MM.1S (cell line): ENCODE data around the gene GAS5.

Experiments
- DNase-seq: peaks from one replicate; pipeline ENCODE4 v3.0.0-alpha.2; 2015
- H2AFZ ChIP-seq: fragments of 300-600 bp; sonication (generic); 2 replicates; pipeline ENCODE4 v1.6.0; 2016; ENCODE audit warnings: antibody characterized with exemption, low read length
- H3F3A ChIP-seq: fragments of 300-600 bp; sonication (generic); 2 replicates; pipeline ENCODE4 v1.6.1; 2016; ENCODE audit warnings: mild to moderate bottlenecking, antibody characterized with exemption, low read length, moderate library complexity, mixed read lengths; ENCODE audit not compliant: insufficient read depth
- H3K27ac ChIP-seq: fragments of 300-600 bp; sonication (generic); 2 replicates; pipeline ENCODE4 v1.5.1; 2016; ENCODE audit warnings: mild to moderate bottlenecking, low read length
- H3K27me3 ChIP-seq: fragments of 300-600 bp; sonication (generic); replicated peaks from 2 replicates; pipeline ENCODE4 v1.6.0; 2016; ENCODE audit warnings: low read length; ENCODE audit not compliant: insufficient read depth
- H3K36me3 ChIP-seq: fragments of 300-600 bp; sonication (generic); replicated peaks from 2 replicates; pipeline ENCODE4 v1.6.1; 2016; ENCODE audit warnings: mild to moderate bottlenecking, low read length, mixed read lengths; ENCODE audit not compliant: insufficient read depth
- H3K4me1 ChIP-seq: fragments of 300-600 bp; sonication (generic); 2 replicates; pipeline ENCODE4 v1.6.1; 2016; ENCODE audit warnings: low read length, mixed read lengths
- H3K4me2 ChIP-seq: fragments of 300-600 bp; sonication (generic); 2 replicates; pipeline ENCODE4 v1.6.0; 2016; ENCODE audit warnings: low read depth, low read length
- H3K4me3 ChIP-seq: fragments of 300-600 bp; sonication (generic); 2 replicates; pipeline ENCODE4 v1.5.1; 2016; ENCODE audit warnings: low read length, mixed read lengths
- H3K79me2 ChIP-seq: fragments of 300-600 bp; sonication (generic); 2 replicates; pipeline ENCODE4 v1.6.1; 2016; ENCODE audit warnings: mixed run types, low read length, mixed read lengths
- H3K9ac ChIP-seq: fragments of 300-600 bp; sonication (generic); 2 replicates; pipeline ENCODE4 v1.6.1; 2016; ENCODE audit warnings: low read length, mixed read lengths
- H3K9me2 ChIP-seq: fragments of 300-600 bp; sonication (generic); replicated peaks from 2 replicates; pipeline ENCODE4 v1.6.1; 2016; ENCODE audit warnings: mild to moderate bottlenecking, low read length, mixed read lengths; ENCODE audit not compliant: insufficient read depth
- H3K9me3 ChIP-seq: fragments of 300-600 bp; sonication (generic); replicated peaks from 2 replicates; pipeline ENCODE4 v1.6.1; 2016; ENCODE audit warnings: mild to moderate bottlenecking, low read length, mixed read lengths; ENCODE audit not compliant: insufficient read depth
- H4K20me1 ChIP-seq: fragments of 300-600 bp; sonication (generic); 2 replicates; pipeline ENCODE4 v1.6.1; 2016; ENCODE audit warnings: mild to moderate bottlenecking, low read length, moderate library complexity, mixed read lengths; ENCODE audit not compliant: insufficient read depth
- EZH2 ChIP-seq: fragments of 300-600 bp; sonication (generic); optimal IDR thresholded peaks from 2 replicates; pipeline ENCODE3; 2017; ENCODE audit warnings: low read depth, mild to moderate bottlenecking, antibody characterized with exemption, low read length, mixed read lengths
- EZH2phosphoT487 ChIP-seq: fragments of 300-600 bp; sonication (generic); IDR thresholded peaks from 2 replicates; pipeline ENCODE4 v1.6.1; 2018; ENCODE audit warnings: antibody characterized with exemption, low read length
- TF ChIP-seq, protein P1 (sequence below): fragments of 300-600 bp; sonication (generic); IDR thresholded peaks from 2 replicates; pipeline ENCODE4 v1.5.1; 2016; ENCODE audit warnings: antibody characterized with exemption, low read length, mixed read lengths

Gene GAS5

GRCh38 chr1:173818459-173818858 is 49.3 kb downstream of the GAS5 start:
- TF ChIP-seq, protein P1, sequence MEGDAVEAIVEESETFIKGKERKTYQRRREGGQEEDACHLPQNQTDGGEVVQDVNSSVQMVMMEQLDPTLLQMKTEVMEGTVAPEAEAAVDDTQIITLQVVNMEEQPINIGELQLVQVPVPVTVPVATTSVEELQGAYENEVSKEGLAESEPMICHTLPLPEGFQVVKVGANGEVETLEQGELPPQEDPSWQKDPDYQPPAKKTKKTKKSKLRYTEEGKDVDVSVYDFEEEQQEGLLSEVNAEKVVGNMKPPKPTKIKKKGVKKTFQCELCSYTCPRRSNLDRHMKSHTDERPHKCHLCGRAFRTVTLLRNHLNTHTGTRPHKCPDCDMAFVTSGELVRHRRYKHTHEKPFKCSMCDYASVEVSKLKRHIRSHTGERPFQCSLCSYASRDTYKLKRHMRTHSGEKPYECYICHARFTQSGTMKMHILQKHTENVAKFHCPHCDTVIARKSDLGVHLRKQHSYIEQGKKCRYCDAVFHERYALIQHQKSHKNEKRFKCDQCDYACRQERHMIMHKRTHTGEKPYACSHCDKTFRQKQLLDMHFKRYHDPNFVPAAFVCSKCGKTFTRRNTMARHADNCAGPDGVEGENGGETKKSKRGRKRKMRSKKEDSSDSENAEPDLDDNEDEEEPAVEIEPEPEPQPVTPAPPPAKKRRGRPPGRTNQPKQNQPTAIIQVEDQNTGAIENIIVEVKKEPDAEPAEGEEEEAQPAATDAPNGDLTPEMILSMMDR = no peak
- TF ChIP-seq EZH2phosphoT487 (no peak), EZH2 (no peak)

More at GRCh38 chr1:173818459-173818858, 49.3 kb downstream of the GAS5 start:
- Histone ChIP-seq H3K4me2 (no peak overlapping the region), H3K27me3 (no peaks in the 10 kb centered on the region), H3K79me2 (peaks cover 88% of the 10 kb centered on the region), H3K4me3 (no peak overlapping the region), H3F3A (no peaks in the 10 kb centered on the region), H3K9ac (no peak overlapping the region), H3K9me2 (no peaks in the 10 kb centered on the region), H3K36me3 (0 out of 2 replicates have a peak, but pooled peaks cover 9% of the 10 kb centered on the region), H4K20me1 (no peaks in the 10 kb centered on the region), H3K4me1 (peaks cover 9% of the 10 kb centered on the region; the same call in 1 of the 2 replicates), H3K27ac (no peak overlapping the region), H3K9me3 (no peaks in the 10 kb centered on the region), H2AFZ (no peak overlapping the region)
- DNase-seq = no peak
